Activated CD4-positive, CD25-positive, alpha-beta regulatory T cell treated with anti-CD3 and anti-CD28 coated beads, Interleukin-2, amount 50 U/mL, for 24 hours (primary cell): Measurements from ENCODE around the gene TMEM132D.
"Not testable (repeated sequence)": the region's sequence is repeated elsewhere in the genome, so short reads cannot be mapped to it uniquely, and the experiment has no call there.

ENCODE experiments used
- ATAC-seq, 2 donors: fragments of 150-1000 bp; cut with Tn5 transposase; one replicate each; pipeline ENCODE4 v1.10.0; 2021; ENCODE audit warnings: mild to moderate bottlenecking in 1 of 2, moderate library complexity in 1 of 2

Gene TMEM132D

GRCh38 chr12:129903956-129904829, at the start of gene TMEM132D:
Gene TMEM132D (minus strand): TSS chr12:129904025.
- ATAC-seq: no peak

- no peak for ATAC-seq
Observed at GRCh38 chr12:129949651-129950050, 45.8 kb upstream of the TMEM132D start.

DNA sequence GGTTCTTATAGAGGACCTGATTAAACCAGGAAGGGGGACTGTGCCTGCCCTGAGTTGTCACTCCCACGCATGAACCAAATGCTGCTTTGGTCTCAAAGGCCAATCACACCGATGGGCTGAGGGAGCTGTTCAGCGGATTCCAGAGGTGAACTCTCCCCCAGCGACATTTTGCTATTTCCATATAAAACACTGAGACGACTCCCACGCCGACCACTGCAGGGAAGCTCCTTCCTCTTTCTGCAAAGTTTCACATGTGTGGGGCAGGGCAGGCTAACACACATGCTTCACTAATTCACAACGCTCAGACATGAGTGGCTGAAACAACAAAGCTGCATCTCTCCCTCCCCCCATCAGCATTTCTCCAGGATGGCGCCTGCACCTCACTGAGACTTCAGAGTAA, 37.8 kb upstream of the TMEM132D start:
- no peak for ATAC-seq

- ATAC-seq: no peak
Observed at GRCh38 chr12:129938089-129938488, 34.3 kb upstream of the TMEM132D start.

DNA sequence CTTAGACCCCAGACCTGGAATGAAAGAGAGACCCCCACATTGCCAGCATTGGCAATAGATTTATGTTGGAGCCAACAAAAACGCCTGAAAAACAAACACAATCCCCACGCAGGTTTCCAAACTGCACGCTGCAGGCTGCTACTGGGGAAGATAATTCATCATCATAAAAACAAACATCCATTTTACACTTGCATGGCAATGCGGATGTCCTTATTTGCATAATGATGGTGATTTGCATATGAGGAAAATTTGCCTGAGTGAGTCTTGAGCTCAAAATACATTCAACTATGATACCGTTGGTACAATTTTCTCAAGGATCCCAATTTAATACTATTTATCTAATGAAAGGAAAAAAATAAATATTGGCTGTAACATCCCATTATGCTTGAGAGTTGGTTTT, 33.6 kb upstream of the TMEM132D start:
- no peak for ATAC-seq

DNA sequence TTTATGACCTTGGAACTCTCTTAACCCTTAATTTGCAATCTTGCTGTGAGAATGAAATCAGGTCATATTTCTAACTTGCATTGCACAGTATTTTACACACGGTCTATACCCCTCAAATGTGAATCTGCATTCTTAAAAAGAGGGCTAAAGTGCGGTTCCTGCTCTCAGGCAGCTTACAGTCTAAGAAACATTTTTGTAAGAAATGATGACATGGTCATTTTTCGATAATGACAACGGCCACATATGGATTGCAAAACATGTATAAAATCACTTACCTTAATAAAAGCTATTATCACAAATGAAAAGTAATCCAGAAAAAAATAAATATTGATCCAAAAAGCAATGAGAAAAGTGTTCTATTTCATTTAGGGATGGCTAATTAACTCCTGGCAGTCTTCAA, 24.8 kb upstream of the TMEM132D start:
- no peak for ATAC-seq

DNA sequence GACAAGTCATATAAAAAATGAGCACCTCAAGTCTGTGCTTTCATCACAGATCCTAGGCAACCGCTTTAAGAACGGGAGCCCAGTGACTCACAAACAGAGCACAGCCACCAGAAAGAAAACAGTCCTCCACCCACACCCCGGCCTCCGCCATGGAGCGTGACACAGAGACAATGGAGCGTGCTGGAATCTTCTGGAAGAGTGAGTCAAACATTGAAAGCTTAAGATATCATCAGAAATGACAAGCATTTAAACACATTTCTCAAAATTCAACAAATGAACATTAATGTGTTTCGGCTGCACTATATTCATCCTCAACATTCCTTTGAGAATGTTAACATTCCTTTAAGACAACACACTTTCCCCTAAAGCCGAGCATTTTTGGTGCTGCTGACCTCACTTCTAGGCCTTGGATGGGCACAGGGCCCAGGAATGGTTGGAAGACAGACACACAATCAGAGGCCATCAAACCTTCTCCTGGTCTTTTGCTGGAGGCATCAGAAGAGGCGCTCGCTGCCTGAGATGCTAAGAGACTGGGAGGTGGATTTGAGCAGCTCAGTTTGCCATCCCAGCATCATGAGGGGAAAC, 23.6 kb upstream of the TMEM132D start:
- no peak for ATAC-seq

DNA sequence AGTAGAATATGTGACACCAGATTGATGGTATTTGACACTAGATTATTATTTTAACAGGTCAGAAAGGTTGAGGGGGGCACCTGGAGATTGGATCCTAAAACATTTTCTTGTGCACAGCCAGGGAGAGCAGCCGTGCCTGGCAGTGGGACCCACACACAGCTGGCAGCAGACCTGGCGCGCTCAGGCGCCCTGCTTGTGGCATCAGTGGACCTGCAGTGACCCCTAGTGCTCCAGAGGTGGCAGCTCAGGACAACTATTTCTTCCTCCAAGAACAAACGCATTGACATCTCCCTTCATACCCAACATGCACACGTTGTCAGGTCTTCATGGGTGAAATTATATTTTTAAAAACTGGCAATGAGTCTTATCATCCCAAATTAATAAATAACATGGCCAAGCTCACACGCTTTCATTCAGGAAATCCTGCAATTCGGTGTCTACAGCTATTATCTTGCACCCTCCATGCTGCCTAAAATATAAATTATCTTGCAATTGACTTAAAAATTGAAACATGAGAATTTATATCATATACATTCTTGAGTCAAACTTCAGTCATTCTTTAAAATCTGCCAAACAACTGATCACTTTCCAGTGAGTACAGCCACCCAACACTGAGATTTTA, 7.7 kb upstream of the TMEM132D start:
- no peak for ATAC-seq

DNA sequence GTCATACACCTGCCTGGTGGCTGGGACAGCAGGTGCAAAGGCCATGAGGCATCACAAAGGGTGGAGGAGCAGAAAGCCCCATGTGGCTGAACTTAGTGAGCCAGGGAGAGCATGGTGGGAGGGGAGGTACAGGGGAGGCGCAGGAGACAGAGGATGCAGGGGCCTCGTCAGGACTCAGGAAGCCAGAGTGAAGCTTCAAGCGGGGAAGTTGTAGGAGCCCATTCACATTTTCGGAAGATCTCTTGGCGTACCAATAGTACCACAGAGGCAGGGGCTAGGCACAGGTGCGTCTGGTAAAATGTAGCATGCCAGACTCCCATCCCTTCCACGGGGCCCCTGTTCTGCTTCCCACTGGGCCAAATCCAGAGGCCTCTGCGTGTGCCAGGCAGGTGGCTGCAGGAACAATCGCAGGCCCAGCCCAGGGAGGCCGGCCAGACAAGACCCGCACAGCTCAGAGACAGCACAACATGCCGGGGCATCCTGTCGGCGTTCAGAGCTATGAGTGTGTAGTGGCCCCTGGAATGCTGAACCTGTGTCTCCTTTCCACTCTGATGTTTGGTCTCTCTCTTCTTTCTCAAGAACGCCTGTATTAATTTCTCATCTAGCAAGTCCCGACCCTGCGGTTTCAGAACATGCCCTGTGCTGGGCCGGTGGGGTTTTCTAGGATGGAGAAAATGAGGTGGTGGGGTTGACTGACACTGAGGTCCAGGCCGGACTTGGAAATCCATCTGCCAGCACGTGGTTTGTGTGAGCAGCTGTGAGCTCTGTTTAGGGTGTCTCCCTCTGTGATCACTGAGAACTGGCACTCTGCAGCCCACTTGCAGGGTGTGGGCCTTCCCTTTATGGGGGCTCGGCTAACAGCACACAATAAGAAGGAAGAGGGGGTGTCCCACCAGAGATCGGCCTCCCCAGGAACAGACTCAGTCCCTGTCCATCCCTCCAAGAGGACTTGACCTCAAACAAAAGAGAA, 5.5 kb upstream of the TMEM132D start:
- ATAC-seq: no peak

- no peak for ATAC-seq
Observed at GRCh38 chr12:129903092-129903945, 506 bp downstream of the TMEM132D start.

- ATAC-seq: no peak
Observed at GRCh38 chr12:129902371-129903091, 1.3 kb downstream of the TMEM132D start.

DNA sequence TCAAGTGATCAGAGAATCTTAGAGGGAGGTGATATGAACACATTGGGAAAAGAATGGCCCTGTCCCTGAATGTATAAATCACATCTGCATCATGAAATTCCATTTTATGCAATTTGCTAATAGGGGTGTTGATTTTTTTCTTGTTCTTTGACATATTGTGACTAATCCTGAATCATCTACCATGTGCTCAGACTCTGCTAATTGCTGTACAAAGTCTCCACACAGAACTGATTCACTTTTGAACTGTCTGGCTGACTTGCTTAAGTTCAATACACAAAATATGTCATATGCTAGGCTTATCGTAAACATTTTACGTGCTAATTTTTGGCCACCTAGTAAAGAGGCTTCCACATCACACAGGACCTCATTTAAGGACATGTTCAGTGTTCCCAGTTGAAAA, 2.6 kb downstream of the TMEM132D start:
- ATAC-seq: no peak

- ATAC-seq: no peak
Observed at GRCh38 chr12:129900306-129900705, 3.5 kb downstream of the TMEM132D start.

GRCh38 chr12:129899045-129899444, 4.8 kb downstream of the TMEM132D start:
- not testable (repeated sequence) for ATAC-seq

- no peak for ATAC-seq
Observed at GRCh38 chr12:129893691-129894090, 10.1 kb downstream of the TMEM132D start.

GRCh38 chr12:129887101-129887500, 16.7 kb downstream of the TMEM132D start:
- no peak for ATAC-seq

GRCh38 chr12:129886541-129886940, 17.3 kb downstream of the TMEM132D start:
- no peak for ATAC-seq

- no peak for ATAC-seq
Observed at GRCh38 chr12:129885287-129885686, 18.5 kb downstream of the TMEM132D start.

GRCh38 chr12:129877411-129877810, 26.4 kb downstream of the TMEM132D start:
- ATAC-seq: no peak

- ATAC-seq: no peak
Observed at GRCh38 chr12:129873833-129874208, 30.0 kb downstream of the TMEM132D start.
